Activated CD8-positive, alpha-beta memory T cell treated with anti-CD3 and anti-CD28 coated beads for 48 hours (primary cell): ENCODE data around the gene YKT6.
"Not testable (repeated sequence)": the region's sequence is repeated elsewhere in the genome, so short reads cannot be mapped to it uniquely, and the experiment has no call there.

Experiments used
- DNase-seq, 3 experiments: peaks; one replicate each; pipeline ENCODE4 v3.0.0-alpha.2; 2020; ENCODE audit warnings: low read depth in 2 of 3, low spot score in 2 of 3

Gene YKT6

GRCh38 chr7:44172352-44172751, 28.4 kb upstream of the YKT6 start:
- no peak for DNase-seq

- no peak for DNase-seq
These were observed 27.9 kb upstream of the YKT6 start for GRCh38 chr7:44172803-44173424.

GRCh38 chr7:44173911-44174693, 26.7 kb upstream of the YKT6 start:
- DNase-seq: no peak

GRCh38 chr7:44174694-44174948, 26.2 kb upstream of the YKT6 start:
- not testable (repeated sequence) for DNase-seq

GRCh38 chr7:44175730-44176129, 25.0 kb upstream of the YKT6 start:
- no peak for DNase-seq

- no peak for DNase-seq
These were observed 24.3 kb upstream of the YKT6 start for GRCh38 chr7:44176486-44176885.

GRCh38 chr7:44177570-44178131, 23.1 kb upstream of the YKT6 start:
- no peak for DNase-seq

- DNase-seq: no peak
These were observed 20.1 kb upstream of the YKT6 start for GRCh38 chr7:44180631-44181030.

- no peak for DNase-seq
These were observed 18.0 kb upstream of the YKT6 start for GRCh38 chr7:44182827-44183226.

- no peak for DNase-seq
These were observed 17.4 kb upstream of the YKT6 start for GRCh38 chr7:44183386-44183785.

GRCh38 chr7:44184206-44184872, 16.4 kb upstream of the YKT6 start:
- no peak for DNase-seq

- DNase-seq: no peak
These were observed 15.8 kb upstream of the YKT6 start for GRCh38 chr7:44184873-44185446.

- no peak for DNase-seq
These were observed 15.0 kb upstream of the YKT6 start for GRCh38 chr7:44185729-44186128.

- no peak for DNase-seq
These were observed 14.0 kb upstream of the YKT6 start for GRCh38 chr7:44186736-44187135.

GRCh38 chr7:44187636-44188416, 13.0 kb upstream of the YKT6 start:
- no peak for DNase-seq

- no peak for DNase-seq
These were observed 12.1 kb upstream of the YKT6 start for GRCh38 chr7:44188480-44189225.

GRCh38 chr7:44189286-44189992, 11.3 kb upstream of the YKT6 start, which contains the start of gene GCK:
GCK (minus strand) TSS chr7:44189439; CDS start chr7:44188953, 486 bp downstream.
- no peak for DNase-seq

- no peak for DNase-seq
These were observed 10.5 kb upstream of the YKT6 start for GRCh38 chr7:44189993-44190872.

GRCh38 chr7:44191171-44191570, 9.6 kb upstream of the YKT6 start:
- DNase-seq: no peak
